ENCODE data around the gene KRTAP1-1. TPM values are rescaled to one million over a fixed set of nuclear protein-coding genes. Genes with fewer than 3 reads are reported as not detected.

The KRTAP1-1 gene
- total and polyA plus RNA-seq, 2 of the 4 experiments (the other 2 are of a cell fraction), result 0.90 to 1.2 TPM

DNA sequence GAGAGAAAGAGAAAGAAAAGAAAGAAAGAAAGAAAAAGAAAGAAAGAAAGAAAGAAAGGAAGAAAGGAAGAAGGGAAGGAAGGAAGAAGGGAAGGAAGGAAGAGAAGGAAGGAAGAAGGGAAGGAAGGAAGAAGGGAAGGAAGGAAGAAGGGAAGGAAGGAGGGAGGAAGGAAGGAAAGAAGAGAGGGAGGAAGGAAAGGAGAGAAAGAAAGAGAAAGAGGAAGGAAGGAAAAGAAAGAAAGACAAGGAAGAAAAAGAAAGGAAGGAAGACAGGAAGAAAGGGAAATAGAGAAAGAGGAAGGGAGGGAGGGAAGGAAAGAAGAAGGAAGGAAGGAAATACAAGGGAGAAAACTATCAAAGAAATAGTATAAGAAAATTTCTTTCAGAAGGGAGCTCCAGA is 35.5 kb upstream of the KRTAP1-1 start:
- Histone ChIP-seq H2AK5ac (ENCODE audit: low read depth, low read length) (no peak overlapping the region), H3K4me1 (ENCODE audit: control insufficient read depth, insufficient read depth, low read length) (no peaks in the 10 kb centered on the region), H3K18ac (ENCODE audit: low read depth, low read length) (no peak overlapping the region), H3K56ac (ENCODE audit: extremely low read depth, insufficient read depth, low read length) (no peak overlapping the region), H3K27me3 (ENCODE audit: control insufficient read depth, insufficient read depth, low read length) (no peaks in the 10 kb centered on the region), H4K91ac (ENCODE audit: insufficient read depth, low read depth, low read length) (no peak overlapping the region), H3K27ac (ENCODE audit: insufficient read depth, low read length) (no peak overlapping the region), H2BK5ac (ENCODE audit: low read depth, low read length, poor library complexity, severe bottlenecking) (no peak overlapping the region), H3K4ac (ENCODE audit: low read depth, low read length) (no peak overlapping the region), H4K8ac (ENCODE audit: low read depth in 2 of 2, low read length in 2 of 2) (no peak overlapping the region), H3K9me1 (ENCODE audit: insufficient read depth, low read length) (no peaks in the 10 kb centered on the region), H4K20me1 (ENCODE audit: insufficient read depth, low read length) (no peaks in the 10 kb centered on the region), H3K14ac (replicated peaks; ENCODE audit: low read depth, low read length) (no peak overlapping the region), H3K79me1 (ENCODE audit: low read depth in 1 of 2, low read length in 2 of 2) (no peaks in the 10 kb centered on the region), H4K5ac (ENCODE audit: low read depth, low read length) (no peak overlapping the region), H2BK120ac (ENCODE audit: low read depth, low read length) (no peak overlapping the region; the same call in 1 of the 2 replicates), H3K36me3 (ENCODE audit: control insufficient read depth, insufficient read depth, low read length) (no peaks in the 10 kb centered on the region), H2BK20ac (ENCODE audit: low read depth, low read length) (no peak overlapping the region), H2AK9ac (replicated peaks; ENCODE audit: low read depth, low read length, poor library complexity) (no peak overlapping the region), H3K9me3 (ENCODE audit: control insufficient read depth, insufficient read depth, low read length) (no peaks in the 10 kb centered on the region), H3K23ac (ENCODE audit: low read depth, low read length) (no peak overlapping the region), H2AFZ (replicated peaks; ENCODE audit: low read length, poor library complexity) (no peak overlapping the region), H3K4me3 (ENCODE audit: insufficient read depth, low read depth, low read length) (no peak overlapping the region), H2BK15ac (ENCODE audit: low read depth, low read length) (no peak overlapping the region), H3K4me2 (ENCODE audit: low read depth, low read length) (no peak overlapping the region), H3K9ac (ENCODE audit: low read depth, low read length) (no peak overlapping the region)
- BruUV-seq (replicated peaks), result no TSS peak
- no peak for TF ChIP-seq MAZ (IDR thresholded peaks at IDR 0.05; ENCODE audit: borderline replicate concordance, low read depth, low read length)
- no peak for TF ChIP-seq MAFK (IDR thresholded peaks at IDR 0.05; ENCODE audit: low read depth, low read length)
- TF ChIP-seq BHLHE40 (IDR thresholded peaks at IDR 0.05; ENCODE audit: low read depth, low read length), result no peak
- ATAC-seq (ENCODE audit: low read depth) (no peak), DNase-seq (no peak)
- intact Hi-C loops (cut with micrococcal nuclease), result no loop called here
- dilution Hi-C loops (cut with HindIII; ENCODE audit: low sequenced_read_pairs, unreplicated experiment), result no loop called here
- CTCF ChIA-PET, result no interaction called here
- in situ Hi-C loops (cut with MboI; ENCODE audit: low sequenced_read_pairs), result no loop called here
- POLR2A ChIA-PET (ENCODE audit: unreplicated experiment), result no interaction called here
